GM23338 (cell line): ENCODE data around the gene MAG. TPM values are rescaled to one million over a fixed set of nuclear protein-coding genes. Genes with fewer than 3 reads are reported as not detected.

Experiments
- ATAC-seq: fragments of 200-7000 bp; cut with Tn5 transposase; 3 replicates; pipeline ENCODE4 v1.9.1; 2020
- DNase-seq: peaks from one replicate; pipeline ENCODE4 v3.0.0-alpha.2; 2015; ENCODE audit warnings: low spot score
- H2AFZ ChIP-seq: fragments of 200-600 bp; sonication (generic); 2 replicates; pipeline ENCODE4 v1.8.0; 2016; ENCODE audit warnings: antibody characterized with exemption, mild to moderate bottlenecking, moderate library complexity
- H3F3A ChIP-seq: fragments of 200-600 bp; sonication (generic); replicated peaks from 2 replicates; pipeline ENCODE4 v1.8.0; 2017; ENCODE audit warnings: antibody characterized with exemption, mixed run types, low read depth
- H3K27ac ChIP-seq: fragments of 200-600 bp; sonication (generic); 2 replicates; pipeline ENCODE4 v1.6.1; 2016; ENCODE audit warnings: low read depth
- H3K27me3 ChIP-seq: fragments of 200-600 bp; sonication (generic); 2 replicates; pipeline ENCODE4 v1.8.0; 2016; ENCODE audit warnings: mild to moderate bottlenecking, mixed run types, moderate library complexity; ENCODE audit not compliant: insufficient read depth
- H3K36me3 ChIP-seq: fragments of 200-600 bp; sonication (generic); 2 replicates; pipeline ENCODE4 v1.8.0; 2016; ENCODE audit warnings: mild to moderate bottlenecking; ENCODE audit not compliant: insufficient read depth
- H3K4me1 ChIP-seq: fragments of 200-600 bp; sonication (generic); 2 replicates; pipeline ENCODE4 v1.8.0; 2016; ENCODE audit warnings: mild to moderate bottlenecking, moderate library complexity; ENCODE audit not compliant: insufficient read depth
- H3K4me2 ChIP-seq: fragments of 200-600 bp; sonication (generic); 2 replicates; pipeline ENCODE4 v1.7.1; 2017; ENCODE audit warnings: mixed run types
- H3K4me3 ChIP-seq: fragments of 200-600 bp; sonication (generic); 2 replicates; pipeline ENCODE4 v1.6.1; 2016; ENCODE audit warnings: mixed run types
- H3K79me2 ChIP-seq: fragments of 200-600 bp; sonication (generic); replicated peaks from 2 replicates; pipeline ENCODE4 v1.8.0; 2017; ENCODE audit warnings: mild to moderate bottlenecking; ENCODE audit not compliant: insufficient read depth
- H3K9me2 ChIP-seq: fragments of 200-600 bp; sonication (generic); 2 replicates; pipeline ENCODE4 v1.8.0; 2017; ENCODE audit not compliant: insufficient read depth
- H4K20me1 ChIP-seq: fragments of 200-600 bp; sonication (generic); replicated peaks from 2 replicates; pipeline ENCODE4 v1.8.0; 2017; ENCODE audit warnings: mild to moderate bottlenecking; ENCODE audit not compliant: insufficient read depth
- H3K27ac Mint-ChIP-seq: 2 replicates; pipeline ENCODE4 v1.8.0; 2020; ENCODE audit warnings: inconsistent platforms, mild to moderate bottlenecking, moderate library complexity, mixed read lengths
- H3K27me3 Mint-ChIP-seq: 3 replicates; pipeline ENCODE4 v1.8.0; 2022; ENCODE audit warnings: low read depth, mild to moderate bottlenecking, moderate library complexity, mixed read lengths, inconsistent platforms; ENCODE audit not compliant: insufficient read depth, poor library complexity
- H3K36me3 Mint-ChIP-seq: 3 replicates; pipeline ENCODE4 v1.8.0; 2021; ENCODE audit warnings: low read depth, mild to moderate bottlenecking, inconsistent platforms, moderate library complexity, mixed read lengths
- H3K4me1 Mint-ChIP-seq: 3 replicates; pipeline ENCODE4 v1.8.0; 2020; ENCODE audit warnings: mild to moderate bottlenecking, inconsistent platforms, mixed read lengths
- H3K4me3 Mint-ChIP-seq: 3 replicates; pipeline ENCODE4 v1.8.0; 2021; ENCODE audit warnings: moderate library complexity, mild to moderate bottlenecking, inconsistent platforms, mixed read lengths
- H3K9me3 Mint-ChIP-seq: 3 replicates; pipeline ENCODE4 v1.8.0; 2020; ENCODE audit warnings: moderate library complexity, mild to moderate bottlenecking, inconsistent platforms, mixed read lengths
- CREB1 ChIP-seq: fragments of 250-450 bp; sonication (Bioruptor Pico); IDR thresholded peaks from 2 replicates; pipeline ENCODE4 v1.5.0; 2020; ENCODE audit warnings: low read depth, mild to moderate bottlenecking, moderate library complexity
- EZH2 ChIP-seq: fragments of 200-600 bp; sonication (generic); IDR thresholded peaks from one replicate; pipeline ENCODE4 v1.8.0; 2017; ENCODE audit warnings: antibody characterized with exemption, mild to moderate bottlenecking, low read depth; ENCODE audit not compliant: unreplicated experiment
- EZH2phosphoT487 ChIP-seq: fragments of 200-600 bp; sonication (generic); IDR thresholded peaks from one replicate; pipeline ENCODE4 v1.8.1; 2018; ENCODE audit warnings: antibody characterized with exemption; ENCODE audit not compliant: unreplicated experiment
- JUNB ChIP-seq: IDR thresholded peaks from one replicate; pipeline ENCODE4 v1.6.1; 2016; ENCODE audit warnings: antibody characterized with exemption; ENCODE audit not compliant: unreplicated experiment
- NANOG ChIP-seq: IDR thresholded peaks from 2 replicates; pipeline ENCODE4 v1.6.1; 2016; ENCODE audit warnings: antibody characterized with exemption, borderline replicate concordance
- POLR2AphosphoS5 ChIP-seq: IDR thresholded peaks from 2 replicates; pipeline ENCODE4 v1.6.1; 2016; ENCODE audit warnings: antibody characterized with exemption, low read depth
- STAT1 ChIP-seq: IDR thresholded peaks from one replicate; pipeline ENCODE4 v1.6.1; 2016; ENCODE audit warnings: antibody characterized with exemption; ENCODE audit not compliant: unreplicated experiment
- ZNF114 ChIP-seq: fragments of 250-450 bp; sonication (Bioruptor Pico); IDR thresholded peaks from 2 replicates; pipeline ENCODE4 v1.5.0; 2020; ENCODE audit warnings: mild to moderate bottlenecking, moderate library complexity
- ZNF331 ChIP-seq: fragments of 250-450 bp; sonication (Bioruptor Pico); IDR thresholded peaks from 2 replicates; pipeline ENCODE4 v1.5.0; 2020; ENCODE audit warnings: low read depth, mild to moderate bottlenecking, moderate library complexity
- polyA plus RNA-seq: library from polyadenylated mRNA; unstranded; fragments of >200 nt; fragmentation: Nextera tagmentation; extraction: Ambion mirVana; gene quantifications from 2 replicates; pipeline ENCODE4 v1.2.1, GENCODE V29; 2016
- total RNA-seq: library from RNA; depleted of rRNA; stranded (reverse); fragments of >200 nt; shearing (Covaris generic); gene quantifications from 2 replicates; pipeline ENCODE4 v1.2.3, GENCODE V29; 2014
- TF ChIP-seq, protein P1 (sequence below): fragments of 250-450 bp; sonication (Bioruptor Pico); IDR thresholded peaks from 2 replicates; pipeline ENCODE4 v1.5.0; 2020; ENCODE audit warnings: mild to moderate bottlenecking, moderate library complexity
- TF ChIP-seq, protein P2 (sequence below), 2 experiments: fragments of 200-600 bp in 1 of 2; sonication (generic) in 1 of 2; conservative IDR thresholded peaks; 2 replicates each; pipeline versions ENCODE4 v1.5.1 to v1.6.1; 2016 to 2017; ENCODE audit warnings: antibody characterized with exemption in 2 of 2, low read depth in 2 of 2, mild to moderate bottlenecking in 2 of 2, moderate library complexity in 1 of 2
- TF ChIP-seq, protein P3 (sequence below): IDR thresholded peaks from one replicate; pipeline ENCODE4 v1.6.1; 2018; ENCODE audit warnings: antibody characterized with exemption; ENCODE audit not compliant: unreplicated experiment
- TF ChIP-seq, protein P4 (sequence below): IDR thresholded peaks from 2 replicates; pipeline ENCODE4 v1.6.1; 2016; ENCODE audit warnings: antibody characterized with exemption

MAG gene
- total and polyA plus RNA-seq, 2 experiments from 2014 or later = 0.61 to 1.3 TPM

DNA sequence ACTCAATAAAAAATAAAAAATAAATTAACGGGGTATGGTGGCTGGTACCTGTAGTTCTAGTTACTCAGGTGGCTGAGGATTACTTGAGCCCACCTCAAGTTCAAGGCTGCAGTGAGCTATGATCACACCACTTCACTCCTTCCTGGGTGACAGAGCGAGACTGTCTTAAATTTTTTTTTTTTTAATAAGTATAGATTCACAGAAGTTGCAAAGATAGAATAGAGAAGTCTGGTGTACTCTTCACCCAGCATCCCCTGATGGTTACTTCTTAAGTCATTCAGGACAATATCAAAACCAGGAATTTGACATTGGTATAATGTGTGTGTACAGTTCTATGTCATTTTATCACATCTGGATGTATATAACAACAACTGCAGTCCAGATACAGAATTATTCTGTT is 29.3 kb downstream of the MAG start:
- Histone ChIP-seq H3F3A (no peaks in the 10 kb centered on the region), H3K36me3 (no peaks in the 10 kb centered on the region), H3K9me2 (no peaks in the 10 kb centered on the region), H2AFZ (no peak overlapping the region), H3K27ac (no peak overlapping the region), H4K20me1 (no peaks in the 10 kb centered on the region), H3K4me3 (no peak overlapping the region), H3K27me3 (no peaks in the 10 kb centered on the region), H3K4me2 (no peak overlapping the region), H3K79me2 (no peaks in the 10 kb centered on the region), H3K4me1 (no peaks in the 10 kb centered on the region)
- DNase-seq = no peak
- no peak for TF ChIP-seq ZNF114 (CRISPR knock-in tag)
- TF ChIP-seq NANOG = no peak
- TF ChIP-seq, protein P1, sequence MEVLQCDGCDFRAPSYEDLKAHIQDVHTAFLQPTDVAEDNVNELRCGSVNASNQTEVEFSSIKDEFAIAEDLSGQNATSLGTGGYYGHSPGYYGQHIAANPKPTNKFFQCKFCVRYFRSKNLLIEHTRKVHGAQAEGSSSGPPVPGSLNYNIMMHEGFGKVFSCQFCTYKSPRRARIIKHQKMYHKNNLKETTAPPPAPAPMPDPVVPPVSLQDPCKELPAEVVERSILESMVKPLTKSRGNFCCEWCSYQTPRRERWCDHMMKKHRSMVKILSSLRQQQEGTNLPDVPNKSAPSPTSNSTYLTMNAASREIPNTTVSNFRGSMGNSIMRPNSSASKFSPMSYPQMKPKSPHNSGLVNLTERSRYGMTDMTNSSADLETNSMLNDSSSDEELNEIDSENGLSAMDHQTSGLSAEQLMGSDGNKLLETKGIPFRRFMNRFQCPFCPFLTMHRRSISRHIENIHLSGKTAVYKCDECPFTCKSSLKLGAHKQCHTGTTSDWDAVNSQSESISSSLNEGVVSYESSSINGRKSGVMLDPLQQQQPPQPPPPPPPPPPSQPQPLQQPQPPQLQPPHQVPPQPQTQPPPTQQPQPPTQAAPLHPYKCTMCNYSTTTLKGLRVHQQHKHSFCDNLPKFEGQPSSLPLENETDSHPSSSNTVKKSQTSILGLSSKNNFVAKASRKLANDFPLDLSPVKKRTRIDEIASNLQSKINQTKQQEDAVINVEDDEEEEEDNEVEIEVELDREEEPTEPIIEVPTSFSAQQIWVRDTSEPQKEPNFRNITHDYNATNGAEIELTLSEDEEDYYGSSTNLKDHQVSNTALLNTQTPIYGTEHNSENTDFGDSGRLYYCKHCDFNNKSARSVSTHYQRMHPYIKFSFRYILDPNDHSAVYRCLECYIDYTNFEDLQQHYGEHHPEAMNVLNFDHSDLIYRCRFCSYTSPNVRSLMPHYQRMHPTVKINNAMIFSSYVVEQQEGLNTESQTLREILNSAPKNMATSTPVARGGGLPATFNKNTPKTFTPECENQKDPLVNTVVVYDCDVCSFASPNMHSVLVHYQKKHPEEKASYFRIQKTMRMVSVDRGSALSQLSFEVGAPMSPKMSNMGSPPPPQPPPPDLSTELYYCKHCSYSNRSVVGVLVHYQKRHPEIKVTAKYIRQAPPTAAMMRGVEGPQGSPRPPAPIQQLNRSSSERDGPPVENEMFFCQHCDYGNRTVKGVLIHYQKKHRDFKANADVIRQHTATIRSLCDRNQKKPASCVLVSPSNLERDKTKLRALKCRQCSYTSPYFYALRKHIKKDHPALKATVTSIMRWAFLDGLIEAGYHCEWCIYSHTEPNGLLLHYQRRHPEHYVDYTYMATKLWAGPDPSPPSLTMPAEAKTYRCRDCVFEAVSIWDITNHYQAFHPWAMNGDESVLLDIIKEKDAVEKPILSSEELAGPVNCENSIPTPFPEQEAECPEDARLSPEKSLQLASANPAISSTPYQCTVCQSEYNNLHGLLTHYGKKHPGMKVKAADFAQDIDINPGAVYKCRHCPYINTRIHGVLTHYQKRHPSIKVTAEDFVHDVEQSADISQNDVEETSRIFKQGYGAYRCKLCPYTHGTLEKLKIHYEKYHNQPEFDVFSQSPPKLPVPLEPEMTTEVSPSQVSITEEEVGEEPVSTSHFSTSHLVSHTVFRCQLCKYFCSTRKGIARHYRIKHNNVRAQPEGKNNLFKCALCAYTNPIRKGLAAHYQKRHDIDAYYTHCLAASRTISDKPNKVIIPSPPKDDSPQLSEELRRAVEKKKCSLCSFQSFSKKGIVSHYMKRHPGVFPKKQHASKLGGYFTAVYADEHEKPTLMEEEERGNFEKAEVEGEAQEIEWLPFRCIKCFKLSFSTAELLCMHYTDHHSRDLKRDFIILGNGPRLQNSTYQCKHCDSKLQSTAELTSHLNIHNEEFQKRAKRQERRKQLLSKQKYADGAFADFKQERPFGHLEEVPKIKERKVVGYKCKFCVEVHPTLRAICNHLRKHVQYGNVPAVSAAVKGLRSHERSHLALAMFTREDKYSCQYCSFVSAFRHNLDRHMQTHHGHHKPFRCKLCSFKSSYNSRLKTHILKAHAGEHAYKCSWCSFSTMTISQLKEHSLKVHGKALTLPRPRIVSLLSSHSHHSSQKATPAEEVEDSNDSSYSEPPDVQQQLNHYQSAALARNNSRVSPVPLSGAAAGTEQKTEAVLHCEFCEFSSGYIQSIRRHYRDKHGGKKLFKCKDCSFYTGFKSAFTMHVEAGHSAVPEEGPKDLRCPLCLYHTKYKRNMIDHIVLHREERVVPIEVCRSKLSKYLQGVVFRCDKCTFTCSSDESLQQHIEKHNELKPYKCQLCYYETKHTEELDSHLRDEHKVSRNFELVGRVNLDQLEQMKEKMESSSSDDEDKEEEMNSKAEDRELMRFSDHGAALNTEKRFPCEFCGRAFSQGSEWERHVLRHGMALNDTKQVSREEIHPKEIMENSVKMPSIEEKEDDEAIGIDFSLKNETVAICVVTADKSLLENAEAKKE = no peak
- TF ChIP-seq ZNF331 = no peak
- TF ChIP-seq EZH2 = no peak
- TF ChIP-seq, protein P2, sequence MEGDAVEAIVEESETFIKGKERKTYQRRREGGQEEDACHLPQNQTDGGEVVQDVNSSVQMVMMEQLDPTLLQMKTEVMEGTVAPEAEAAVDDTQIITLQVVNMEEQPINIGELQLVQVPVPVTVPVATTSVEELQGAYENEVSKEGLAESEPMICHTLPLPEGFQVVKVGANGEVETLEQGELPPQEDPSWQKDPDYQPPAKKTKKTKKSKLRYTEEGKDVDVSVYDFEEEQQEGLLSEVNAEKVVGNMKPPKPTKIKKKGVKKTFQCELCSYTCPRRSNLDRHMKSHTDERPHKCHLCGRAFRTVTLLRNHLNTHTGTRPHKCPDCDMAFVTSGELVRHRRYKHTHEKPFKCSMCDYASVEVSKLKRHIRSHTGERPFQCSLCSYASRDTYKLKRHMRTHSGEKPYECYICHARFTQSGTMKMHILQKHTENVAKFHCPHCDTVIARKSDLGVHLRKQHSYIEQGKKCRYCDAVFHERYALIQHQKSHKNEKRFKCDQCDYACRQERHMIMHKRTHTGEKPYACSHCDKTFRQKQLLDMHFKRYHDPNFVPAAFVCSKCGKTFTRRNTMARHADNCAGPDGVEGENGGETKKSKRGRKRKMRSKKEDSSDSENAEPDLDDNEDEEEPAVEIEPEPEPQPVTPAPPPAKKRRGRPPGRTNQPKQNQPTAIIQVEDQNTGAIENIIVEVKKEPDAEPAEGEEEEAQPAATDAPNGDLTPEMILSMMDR (conservative IDR thresholded peaks at IDR 0.05; ENCODE audit: low read depth in 2 of 2) = no peak
- no peak for TF ChIP-seq JUNB
- TF ChIP-seq STAT1 = no peak
- TF ChIP-seq, protein P3, sequence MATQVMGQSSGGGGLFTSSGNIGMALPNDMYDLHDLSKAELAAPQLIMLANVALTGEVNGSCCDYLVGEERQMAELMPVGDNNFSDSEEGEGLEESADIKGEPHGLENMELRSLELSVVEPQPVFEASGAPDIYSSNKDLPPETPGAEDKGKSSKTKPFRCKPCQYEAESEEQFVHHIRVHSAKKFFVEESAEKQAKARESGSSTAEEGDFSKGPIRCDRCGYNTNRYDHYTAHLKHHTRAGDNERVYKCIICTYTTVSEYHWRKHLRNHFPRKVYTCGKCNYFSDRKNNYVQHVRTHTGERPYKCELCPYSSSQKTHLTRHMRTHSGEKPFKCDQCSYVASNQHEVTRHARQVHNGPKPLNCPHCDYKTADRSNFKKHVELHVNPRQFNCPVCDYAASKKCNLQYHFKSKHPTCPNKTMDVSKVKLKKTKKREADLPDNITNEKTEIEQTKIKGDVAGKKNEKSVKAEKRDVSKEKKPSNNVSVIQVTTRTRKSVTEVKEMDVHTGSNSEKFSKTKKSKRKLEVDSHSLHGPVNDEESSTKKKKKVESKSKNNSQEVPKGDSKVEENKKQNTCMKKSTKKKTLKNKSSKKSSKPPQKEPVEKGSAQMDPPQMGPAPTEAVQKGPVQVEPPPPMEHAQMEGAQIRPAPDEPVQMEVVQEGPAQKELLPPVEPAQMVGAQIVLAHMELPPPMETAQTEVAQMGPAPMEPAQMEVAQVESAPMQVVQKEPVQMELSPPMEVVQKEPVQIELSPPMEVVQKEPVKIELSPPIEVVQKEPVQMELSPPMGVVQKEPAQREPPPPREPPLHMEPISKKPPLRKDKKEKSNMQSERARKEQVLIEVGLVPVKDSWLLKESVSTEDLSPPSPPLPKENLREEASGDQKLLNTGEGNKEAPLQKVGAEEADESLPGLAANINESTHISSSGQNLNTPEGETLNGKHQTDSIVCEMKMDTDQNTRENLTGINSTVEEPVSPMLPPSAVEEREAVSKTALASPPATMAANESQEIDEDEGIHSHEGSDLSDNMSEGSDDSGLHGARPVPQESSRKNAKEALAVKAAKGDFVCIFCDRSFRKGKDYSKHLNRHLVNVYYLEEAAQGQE = no peak
- no peak for TF ChIP-seq CREB1 (CRISPR knock-in tag)
- no peak for TF ChIP-seq POLR2AphosphoS5
- TF ChIP-seq, protein P4, sequence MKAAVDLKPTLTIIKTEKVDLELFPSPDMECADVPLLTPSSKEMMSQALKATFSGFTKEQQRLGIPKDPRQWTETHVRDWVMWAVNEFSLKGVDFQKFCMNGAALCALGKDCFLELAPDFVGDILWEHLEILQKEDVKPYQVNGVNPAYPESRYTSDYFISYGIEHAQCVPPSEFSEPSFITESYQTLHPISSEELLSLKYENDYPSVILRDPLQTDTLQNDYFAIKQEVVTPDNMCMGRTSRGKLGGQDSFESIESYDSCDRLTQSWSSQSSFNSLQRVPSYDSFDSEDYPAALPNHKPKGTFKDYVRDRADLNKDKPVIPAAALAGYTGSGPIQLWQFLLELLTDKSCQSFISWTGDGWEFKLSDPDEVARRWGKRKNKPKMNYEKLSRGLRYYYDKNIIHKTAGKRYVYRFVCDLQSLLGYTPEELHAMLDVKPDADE = no peak
- TF ChIP-seq EZH2phosphoT487 = no peak
- H3K27me3 Mint-ChIP-seq = peaks cover 2% of the 10 kb centered on the region
- no peak overlapping the region for H3K27ac Mint-ChIP-seq
- H3K36me3 Mint-ChIP-seq = no peaks in the 10 kb centered on the region
- H3K4me1 Mint-ChIP-seq = peaks cover 2% of the 10 kb centered on the region; the same call in 1 of the 3 replicates
- no peak overlapping the region for H3K4me3 Mint-ChIP-seq
- no peak for ATAC-seq
- H3K9me3 Mint-ChIP-seq = peaks cover 9% of the 10 kb centered on the region; the same call in 2 of the 3 replicates
